D721Med (cell line): ENCODE measurements around the gene LASP1NB.
"Not testable (repeated sequence)": the region's sequence is repeated elsewhere in the genome, so short reads cannot be mapped to it uniquely, and the experiment has no call there.

Experiments
- DNase-seq: peaks from one replicate; pipeline ENCODE4 v3.0.0; 2011; ENCODE audit warnings: low spot score; ENCODE audit not compliant: insufficient read length
- FAIRE-seq: peaks from 2 replicates; lab custom pipeline; 2011; peaks lifted over from hg19 to GRCh38; lab: Jason Lieb, UNC
- TF ChIP-seq, protein P1 (sequence below): IDR thresholded peaks from 2 replicates; pipeline ENCODE4 v1.5.1; 2012; ENCODE audit warnings: mild to moderate bottlenecking, control low read depth; ENCODE audit not compliant: insufficient read depth; ENCODE audit errors: missing control alignments

LASP1NB gene

DNA sequence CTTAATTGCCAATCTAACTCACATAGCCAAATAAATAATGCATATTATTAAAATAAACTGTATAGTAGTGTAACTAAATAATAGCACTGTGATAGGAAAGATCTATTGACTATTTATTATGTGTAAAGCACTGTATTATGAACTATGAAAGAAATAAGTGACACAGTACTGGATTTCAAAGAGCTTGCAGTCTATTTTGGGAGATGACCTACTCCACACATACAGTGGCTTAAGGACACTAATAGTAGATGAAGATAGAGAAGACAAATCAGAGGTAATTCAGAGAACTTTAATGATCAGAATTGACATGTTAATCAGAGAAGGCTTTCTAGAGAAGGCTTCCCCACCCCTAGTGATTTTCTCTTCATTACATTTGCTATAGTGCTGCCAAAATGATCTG lies 14.6 kb downstream of the LASP1NB start:
- FAIRE-seq (no peak), DNase-seq (no peak)
- TF ChIP-seq, protein P1, sequence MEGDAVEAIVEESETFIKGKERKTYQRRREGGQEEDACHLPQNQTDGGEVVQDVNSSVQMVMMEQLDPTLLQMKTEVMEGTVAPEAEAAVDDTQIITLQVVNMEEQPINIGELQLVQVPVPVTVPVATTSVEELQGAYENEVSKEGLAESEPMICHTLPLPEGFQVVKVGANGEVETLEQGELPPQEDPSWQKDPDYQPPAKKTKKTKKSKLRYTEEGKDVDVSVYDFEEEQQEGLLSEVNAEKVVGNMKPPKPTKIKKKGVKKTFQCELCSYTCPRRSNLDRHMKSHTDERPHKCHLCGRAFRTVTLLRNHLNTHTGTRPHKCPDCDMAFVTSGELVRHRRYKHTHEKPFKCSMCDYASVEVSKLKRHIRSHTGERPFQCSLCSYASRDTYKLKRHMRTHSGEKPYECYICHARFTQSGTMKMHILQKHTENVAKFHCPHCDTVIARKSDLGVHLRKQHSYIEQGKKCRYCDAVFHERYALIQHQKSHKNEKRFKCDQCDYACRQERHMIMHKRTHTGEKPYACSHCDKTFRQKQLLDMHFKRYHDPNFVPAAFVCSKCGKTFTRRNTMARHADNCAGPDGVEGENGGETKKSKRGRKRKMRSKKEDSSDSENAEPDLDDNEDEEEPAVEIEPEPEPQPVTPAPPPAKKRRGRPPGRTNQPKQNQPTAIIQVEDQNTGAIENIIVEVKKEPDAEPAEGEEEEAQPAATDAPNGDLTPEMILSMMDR: no peak

- FAIRE-seq: no peak
- TF ChIP-seq, protein P1: no peak
Measured at GRCh38 chr17:38940404-38940803, 15.0 kb downstream of the LASP1NB start.

GRCh38 chr17:38942696-38943334 lies 17.4 kb downstream of the LASP1NB start:
- FAIRE-seq (no peak), DNase-seq (no peak)
- TF ChIP-seq, protein P1: no peak

More at GRCh38 chr17:38940404-38940803, 15.0 kb downstream of the LASP1NB start:
- no peak for DNase-seq

GRCh38 chr17:38943607-38944006 lies 18.2 kb downstream of the LASP1NB start:
- no peak for FAIRE-seq
- no peak for DNase-seq

GRCh38 chr17:38947189-38947588 lies 21.8 kb downstream of the LASP1NB start:
- no peak for FAIRE-seq
- TF ChIP-seq, protein P1: no peak

More at GRCh38 chr17:38943607-38944006, 18.2 kb downstream of the LASP1NB start:
- TF ChIP-seq, protein P1: no peak

GRCh38 chr17:38953800-38954199 lies 28.4 kb downstream of the LASP1NB start:
- FAIRE-seq, DNase-seq: not testable (repeated sequence)

More at GRCh38 chr17:38947189-38947588, 21.8 kb downstream of the LASP1NB start:
- no peak for DNase-seq

DNA sequence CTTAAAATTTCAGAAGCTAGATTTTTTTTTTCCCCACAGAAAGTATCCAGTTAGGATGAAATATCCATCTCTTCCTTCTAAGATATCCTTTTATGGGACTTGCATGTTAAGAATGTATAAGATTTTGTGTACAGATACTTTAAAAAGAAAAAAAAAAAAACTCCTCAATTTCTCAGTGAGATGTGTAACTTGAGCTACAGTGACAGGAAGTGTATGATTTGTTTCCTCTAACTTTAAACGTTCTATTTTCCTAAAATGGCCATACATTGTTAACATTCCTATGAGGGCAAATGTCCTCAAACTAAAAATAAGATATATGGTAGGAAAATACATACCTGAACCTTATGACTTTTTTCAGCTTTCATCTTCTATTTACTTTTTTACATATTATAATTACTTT lies 32.9 kb downstream of the LASP1NB start:
- TF ChIP-seq, protein P1: no peak
- no peak for FAIRE-seq
- DNase-seq: no peak
